Effector memory CD4-positive, alpha-beta T cell (primary cell): ENCODE data around the gene TMEM271.
"Not testable (repeated sequence)": the region's sequence is repeated elsewhere in the genome, so short reads cannot be mapped to it uniquely, and the experiment has no call there.

Experiments used
- DNase-seq, 3 donors: peaks; one replicate each; pipeline ENCODE4 v3.0.0-alpha.2; 2020
- H3K27ac ChIP-seq: 2 replicates; pipeline ENCODE4 v1.7.0; 2013; ENCODE audit warnings: mild to moderate bottlenecking, low read length, moderate library complexity; ENCODE audit not compliant: insufficient read depth, poor library complexity, severe bottlenecking
- H3K27me3 ChIP-seq: replicated peaks from 2 replicates; pipeline ENCODE4 v1.7.0; 2013; ENCODE audit warnings: mild to moderate bottlenecking, low read length; ENCODE audit not compliant: insufficient read depth, control insufficient read depth, poor library complexity, severe bottlenecking
- H3K36me3 ChIP-seq: 2 replicates; pipeline ENCODE4 v1.7.0; 2013; ENCODE audit warnings: mild to moderate bottlenecking, low read length, moderate library complexity; ENCODE audit not compliant: control insufficient read depth, insufficient read depth
- H3K4me1 ChIP-seq: 2 replicates; pipeline ENCODE4 v1.7.0; 2013; ENCODE audit warnings: low read length, mild to moderate bottlenecking; ENCODE audit not compliant: control insufficient read depth, insufficient read depth, poor library complexity, severe bottlenecking
- H3K4me3 ChIP-seq: 2 replicates; pipeline ENCODE4 v1.7.0; 2013; ENCODE audit warnings: low read length, low read depth, mild to moderate bottlenecking; ENCODE audit not compliant: insufficient read depth, poor library complexity, severe bottlenecking
- H3K9me3 ChIP-seq: 2 replicates; pipeline ENCODE4 v1.7.0; 2013; ENCODE audit warnings: mild to moderate bottlenecking, low read length, moderate library complexity; ENCODE audit not compliant: control insufficient read depth

TMEM271 gene

DNA sequence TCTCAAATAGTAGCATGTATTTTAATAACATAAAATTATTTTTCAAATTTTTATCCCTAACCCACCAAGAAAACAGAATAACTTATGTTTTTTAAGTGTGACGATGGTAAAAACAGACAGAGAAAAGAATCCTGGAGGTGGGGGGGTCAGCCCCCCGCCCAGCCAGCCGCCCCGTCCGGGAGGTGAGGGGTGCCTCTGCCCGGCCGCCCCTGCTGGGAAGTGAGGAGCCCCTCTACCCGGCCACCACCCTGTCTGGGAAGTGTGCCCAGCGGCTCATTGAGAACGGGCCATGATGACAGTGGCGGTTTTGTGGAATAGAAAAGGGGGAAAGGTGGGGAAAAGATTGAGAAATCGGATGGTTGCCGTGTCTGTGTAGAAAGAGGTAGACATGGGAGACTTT lies 16.1 kb upstream of the TMEM271 start:
- not testable (repeated sequence) for H3K27me3 ChIP-seq, H3K9me3 ChIP-seq, H3K27ac ChIP-seq, H3K36me3 ChIP-seq, H3K4me3 ChIP-seq, DNase-seq, H3K4me1 ChIP-seq

DNA sequence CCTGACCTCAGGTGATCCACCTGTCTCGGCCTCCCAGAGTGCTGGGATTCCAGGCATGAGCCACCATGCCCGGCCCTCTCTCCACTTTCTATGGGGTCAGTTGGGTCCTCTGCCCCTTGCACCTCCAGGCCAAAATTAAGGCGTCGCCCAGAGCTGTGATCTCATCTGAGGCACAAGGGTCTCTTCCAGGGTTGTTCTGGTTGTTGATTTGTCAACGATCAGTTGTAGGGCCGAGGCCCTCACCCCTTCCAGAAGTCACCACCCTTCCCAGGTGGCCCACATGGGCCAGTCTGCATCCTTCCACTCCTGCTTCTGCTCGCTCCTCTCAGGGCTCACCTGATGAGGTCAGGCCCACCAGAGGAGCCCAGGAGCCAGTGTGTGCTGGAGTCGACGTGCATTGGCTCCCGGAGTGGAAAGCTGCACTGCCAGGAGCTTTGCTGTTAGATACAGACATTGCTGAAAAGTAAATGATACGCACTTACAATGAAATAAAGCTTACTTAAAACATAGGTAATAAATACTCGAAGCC lies 14.3 kb upstream of the TMEM271 start:
- H3K27ac ChIP-seq: no peak overlapping the region
- no peak for DNase-seq
- no peaks in the 10 kb centered on the region for H3K36me3 ChIP-seq
- H3K4me1 ChIP-seq: no peaks in the 10 kb centered on the region
- H3K27me3 ChIP-seq: no peaks in the 10 kb centered on the region
- H3K9me3 ChIP-seq: no peaks in the 10 kb centered on the region
- no peak overlapping the region for H3K4me3 ChIP-seq

GRCh38 chr4:589219-589963 lies 13.3 kb upstream of the TMEM271 start:
- Histone ChIP-seq H3K36me3 (no peaks in the 10 kb centered on the region), H3K27me3 (peaks cover 2% of the 10 kb centered on the region), H3K9me3 (no peaks in the 10 kb centered on the region), H3K4me1 (no peaks in the 10 kb centered on the region), H3K27ac (no peak overlapping the region), H3K4me3 (no peak overlapping the region)
- DNase-seq: no peak

DNA sequence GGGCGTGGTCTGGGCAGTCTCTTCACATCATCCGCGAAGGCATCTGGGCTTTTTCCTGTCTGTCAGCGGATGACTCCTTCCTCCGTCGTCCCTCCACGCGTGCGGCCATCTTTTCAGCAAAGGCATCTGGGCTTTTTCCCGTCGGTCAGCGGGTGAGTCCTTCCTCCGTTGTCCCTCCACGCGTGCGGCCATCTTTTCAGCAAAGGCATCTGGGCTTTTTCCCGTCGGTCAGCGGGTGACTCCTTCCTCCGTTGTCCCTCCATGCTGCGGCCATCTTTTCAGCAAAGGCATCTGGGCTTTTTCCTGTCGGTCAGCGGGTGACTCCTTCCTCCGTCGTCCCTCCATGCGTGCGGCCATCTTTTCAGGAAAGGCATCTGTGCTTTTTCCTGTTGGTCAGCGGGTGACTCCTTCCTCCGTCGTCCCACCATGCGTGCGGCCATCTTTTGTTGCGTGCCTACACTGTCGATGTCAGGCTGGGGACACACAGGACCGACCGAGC lies 12.3 kb upstream of the TMEM271 start:
- Histone ChIP-seq H3K36me3 (no peaks in the 10 kb centered on the region), H3K9me3 (no peaks in the 10 kb centered on the region), H3K27me3 (peaks cover 3% of the 10 kb centered on the region), H3K27ac (no peak overlapping the region), H3K4me3 (no peak overlapping the region), H3K4me1 (no peaks in the 10 kb centered on the region)
- no peak for DNase-seq

DNA sequence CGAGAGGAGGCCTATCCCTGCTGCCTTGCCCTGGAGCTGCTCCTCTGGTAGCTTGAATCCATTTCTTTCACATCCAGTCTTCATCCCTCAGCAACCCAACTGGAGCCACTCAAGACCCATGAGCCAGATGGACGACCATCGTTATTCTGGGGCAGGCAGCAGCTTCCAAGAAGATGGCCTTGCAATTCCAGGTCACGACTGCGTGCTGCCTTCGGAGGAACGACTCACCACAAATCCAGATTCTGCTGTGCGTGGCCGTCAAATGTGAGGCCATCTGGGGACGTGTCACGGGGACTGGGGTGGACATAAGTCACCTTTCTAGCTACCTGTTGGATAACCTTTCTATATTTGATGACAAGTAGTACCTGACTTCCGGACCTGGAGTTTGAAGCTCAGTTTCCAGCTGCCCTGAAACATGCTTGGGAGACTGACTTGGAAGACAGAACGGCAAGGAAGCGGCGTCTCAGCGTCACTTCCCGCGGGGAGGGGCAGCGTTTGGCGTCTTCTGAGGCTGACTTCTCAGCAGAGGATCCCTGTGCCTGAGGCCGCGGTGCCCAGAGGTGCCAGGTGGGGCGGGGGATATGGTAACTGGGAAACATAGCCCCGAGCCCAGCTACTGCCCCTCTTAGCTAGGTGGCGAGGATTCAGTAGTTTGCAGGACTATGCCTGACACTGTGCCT lies 11.7 kb upstream of the TMEM271 start:
- H3K9me3 ChIP-seq: no peaks in the 10 kb centered on the region
- H3K36me3 ChIP-seq: no peaks in the 10 kb centered on the region
- no peak overlapping the region for H3K27ac ChIP-seq
- no peak for DNase-seq
- H3K4me1 ChIP-seq: no peaks in the 10 kb centered on the region
- H3K27me3 ChIP-seq: peaks cover 3% of the 10 kb centered on the region
- H3K4me3 ChIP-seq: no peak overlapping the region

DNA sequence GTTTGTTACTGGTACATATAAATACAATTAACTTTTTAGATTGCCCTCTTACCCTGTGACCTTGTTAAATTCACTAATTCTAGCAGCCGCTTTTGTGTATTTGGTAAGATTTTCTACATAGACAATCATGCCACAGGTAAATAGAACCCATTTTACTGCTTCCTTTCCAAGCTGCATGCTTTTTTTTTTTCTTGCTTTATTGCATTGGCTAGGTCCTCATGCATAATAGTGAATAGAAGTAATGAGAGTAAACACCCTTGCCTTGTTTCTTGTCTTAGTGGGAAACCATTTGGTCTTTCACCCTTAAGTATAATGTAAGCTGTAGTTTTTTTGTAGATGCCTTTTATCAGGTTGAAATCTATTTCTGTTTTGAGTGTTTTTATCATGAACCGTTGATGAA lies 7.7 kb upstream of the TMEM271 start:
- no peaks in the 10 kb centered on the region for H3K9me3 ChIP-seq
- no peak overlapping the region for H3K27ac ChIP-seq
- H3K36me3 ChIP-seq: no peaks in the 10 kb centered on the region
- H3K4me1 ChIP-seq: no peaks in the 10 kb centered on the region
- no peak overlapping the region for H3K4me3 ChIP-seq
- peaks cover 3% of the 10 kb centered on the region for H3K27me3 ChIP-seq
- DNase-seq: no peak

DNA sequence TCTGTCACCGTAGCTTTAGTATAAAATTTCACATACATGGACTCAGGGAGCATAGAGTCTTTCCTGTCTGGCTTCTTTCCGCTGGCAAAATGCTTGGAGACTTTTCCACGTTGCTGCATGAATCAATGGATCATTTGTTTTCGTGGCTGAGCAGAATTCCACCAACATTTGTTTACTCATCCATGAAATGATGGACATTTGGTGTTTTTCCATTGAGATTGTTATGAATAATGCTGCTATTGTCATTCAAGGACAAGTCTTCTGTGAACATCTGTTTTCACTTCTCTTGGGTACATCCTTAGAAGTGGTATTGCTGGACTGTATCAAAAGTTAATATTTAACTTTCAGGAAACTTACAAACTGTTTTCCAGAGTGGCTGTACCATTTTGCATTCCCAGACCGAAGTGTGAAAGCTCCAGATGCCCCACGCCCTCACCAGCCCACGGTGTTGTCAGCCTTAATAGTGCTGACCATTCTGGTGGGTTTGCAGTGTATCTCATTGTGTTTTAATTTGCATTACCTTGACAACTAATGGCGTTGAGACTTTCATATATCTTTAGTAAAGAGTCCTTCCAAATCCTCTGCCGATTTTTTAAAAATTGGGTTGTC lies 5.8 kb upstream of the TMEM271 start:
- no peak for DNase-seq
- Histone ChIP-seq H3K27ac (no peak overlapping the region), H3K9me3 (no peaks in the 10 kb centered on the region), H3K27me3 (peaks cover 13% of the 10 kb centered on the region), H3K36me3 (no peaks in the 10 kb centered on the region), H3K4me1 (peaks cover 7% of the 10 kb centered on the region), H3K4me3 (no peak overlapping the region)

DNA sequence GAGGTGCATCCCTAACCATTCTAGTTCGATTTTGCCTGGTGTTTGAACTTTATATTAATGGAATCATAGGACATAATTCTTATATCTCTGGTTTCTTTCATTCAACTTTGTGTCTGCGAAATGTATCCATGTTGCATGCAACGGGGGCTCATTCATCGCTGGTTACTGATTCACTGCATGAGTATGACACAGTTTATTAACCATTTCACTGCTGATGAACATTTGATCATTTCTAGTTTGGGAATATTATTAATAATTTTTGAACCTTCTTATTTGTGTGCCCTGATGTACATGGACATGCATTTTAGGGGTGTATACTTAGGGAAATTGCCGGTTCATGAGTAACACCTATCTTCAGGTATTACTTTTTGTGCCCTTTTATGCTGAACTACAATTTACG lies 5.1 kb upstream of the TMEM271 start:
- Histone ChIP-seq H3K36me3 (no peaks in the 10 kb centered on the region), H3K9me3 (no peaks in the 10 kb centered on the region), H3K27ac (no peak overlapping the region), H3K4me1 (peaks cover 9% of the 10 kb centered on the region), H3K4me3 (no peak overlapping the region), H3K27me3 (peaks cover 13% of the 10 kb centered on the region)
- no peak for DNase-seq

- Histone ChIP-seq H3K36me3 (no peaks in the 10 kb centered on the region), H3K4me1 (peaks cover 9% of the 10 kb centered on the region), H3K27me3 (peaks cover 13% of the 10 kb centered on the region), H3K27ac (no peak overlapping the region), H3K9me3 (no peaks in the 10 kb centered on the region), H3K4me3 (no peak overlapping the region)
- no peak for DNase-seq
Observed at GRCh38 chr4:579543-580175, 3.6 kb upstream of the TMEM271 start.
